NCI-H526 (cell line): ENCODE results near the gene UBAP1L.
"Not testable (repeated sequence)": the region's sequence is repeated elsewhere in the genome, so short reads cannot be mapped to it uniquely, and the experiment has no call there.

ENCODE experiments used
- DNase-seq, 2 experiments: peaks; one replicate each; lab custom pipeline; 2025; lab: John Stamatoyannopoulos, UW

UBAP1L gene

DNA sequence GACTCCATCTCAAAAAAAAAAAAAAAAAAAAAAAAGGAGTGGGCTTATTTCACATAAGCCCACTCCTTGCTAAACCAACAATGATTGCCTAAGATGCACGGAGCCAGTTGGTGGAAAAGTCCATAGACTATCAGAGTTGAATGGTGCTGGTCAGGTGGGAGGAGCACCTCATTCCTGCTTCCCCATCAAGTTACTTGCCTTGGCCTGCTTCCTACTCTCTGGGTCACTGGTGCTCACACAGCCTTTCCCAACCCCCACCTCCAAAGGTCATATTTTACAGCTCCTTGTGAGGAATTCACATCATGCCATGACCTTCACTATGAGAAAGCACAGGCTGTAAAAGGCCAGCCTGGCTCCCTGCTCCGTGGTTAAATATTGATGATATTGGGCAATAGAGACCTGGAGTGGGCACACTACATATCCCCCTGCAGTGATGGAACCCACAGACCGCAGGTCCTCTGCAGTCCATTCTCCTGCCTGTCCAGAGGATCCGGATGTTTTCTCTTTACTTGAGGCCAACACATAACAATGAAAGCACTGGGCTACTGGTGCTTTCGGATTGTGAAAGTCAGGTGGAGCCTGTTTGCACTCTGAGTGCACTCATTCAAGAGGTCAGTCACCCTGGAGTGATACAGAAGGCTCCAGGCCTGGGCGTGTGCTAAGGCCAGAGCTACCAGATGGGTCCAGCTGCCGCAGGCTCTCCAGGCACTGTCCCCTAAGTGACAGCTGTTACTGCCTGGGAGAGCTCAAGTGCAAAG lies 70.1 kb downstream of the UBAP1L start, which contains the start of gene SLC51B:
SLC51B (plus strand) TSS at position 664 of the 758 bp plus-strand sequence. CDS start 4,618 bp downstream, outside the sequence.
- peak in 1 of 2 experiments; percentile 67 for DNase-seq

DNA sequence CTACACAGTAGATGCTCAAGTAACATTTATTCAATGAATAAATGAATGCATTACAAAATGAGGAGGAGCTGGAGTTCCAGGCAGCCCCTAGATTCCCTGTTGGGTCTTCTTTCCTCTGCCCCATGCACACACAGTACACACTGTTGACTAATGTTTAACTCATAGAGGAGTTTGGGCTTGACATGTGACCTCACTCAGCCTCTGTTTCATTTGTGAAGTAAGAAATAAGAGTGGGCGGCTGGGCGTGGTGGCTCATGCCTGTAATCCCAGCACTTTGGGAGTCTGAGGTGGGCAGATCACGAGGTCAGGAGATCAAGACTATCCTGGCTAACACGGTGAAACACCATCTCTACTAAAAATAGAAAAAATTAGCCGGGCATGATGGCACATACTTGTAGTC lies 70.8 kb downstream of the UBAP1L start:
- not testable (repeated sequence) for DNase-seq

DNA sequence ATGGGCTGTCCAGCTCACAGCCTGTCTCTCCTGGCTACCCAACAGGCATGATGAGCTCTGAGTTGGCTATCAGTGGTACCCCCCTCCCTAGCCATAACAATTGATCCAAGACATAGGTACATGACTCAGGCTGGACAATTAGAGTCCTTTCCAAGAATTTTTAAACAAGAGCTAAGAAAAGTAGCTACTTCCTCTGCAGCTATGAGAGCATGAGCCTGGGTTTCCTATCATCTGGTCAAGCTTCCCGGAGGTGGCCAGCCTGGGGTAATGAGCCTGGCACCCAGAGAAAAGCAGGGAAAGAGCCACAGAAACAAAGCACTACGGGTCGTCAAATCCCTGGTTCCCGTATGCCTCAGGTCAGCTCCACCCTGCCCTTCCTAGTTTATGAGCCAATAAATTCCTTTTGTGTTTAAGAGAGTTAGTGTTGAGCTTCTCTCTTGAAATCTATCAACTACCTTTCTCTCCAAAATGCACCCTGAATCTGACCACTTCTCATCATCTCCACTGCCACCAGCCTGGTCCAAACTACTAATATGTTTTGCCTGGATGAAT lies 72.1 kb downstream of the UBAP1L start:
- no peak for DNase-seq
